Activated T-helper 9 cell treated with anti-CD3 and anti-CD28 coated beads, Interleukin-2, amount 50 U/mL, for 16 hours (primary cell): ENCODE measurements around the gene SMG6.
A peak's percentile ranks its signal among the peaks of the same experiment; 100 is the strongest.

Experiments used
- DNase-seq: peaks from one replicate; pipeline ENCODE4 v3.0.0-alpha.2; 2020; ENCODE audit warnings: low read depth

Gene SMG6

GRCh38 chr17:2076087-2076984, 227.2 kb downstream of the SMG6 start:
- no peak for DNase-seq

DNA sequence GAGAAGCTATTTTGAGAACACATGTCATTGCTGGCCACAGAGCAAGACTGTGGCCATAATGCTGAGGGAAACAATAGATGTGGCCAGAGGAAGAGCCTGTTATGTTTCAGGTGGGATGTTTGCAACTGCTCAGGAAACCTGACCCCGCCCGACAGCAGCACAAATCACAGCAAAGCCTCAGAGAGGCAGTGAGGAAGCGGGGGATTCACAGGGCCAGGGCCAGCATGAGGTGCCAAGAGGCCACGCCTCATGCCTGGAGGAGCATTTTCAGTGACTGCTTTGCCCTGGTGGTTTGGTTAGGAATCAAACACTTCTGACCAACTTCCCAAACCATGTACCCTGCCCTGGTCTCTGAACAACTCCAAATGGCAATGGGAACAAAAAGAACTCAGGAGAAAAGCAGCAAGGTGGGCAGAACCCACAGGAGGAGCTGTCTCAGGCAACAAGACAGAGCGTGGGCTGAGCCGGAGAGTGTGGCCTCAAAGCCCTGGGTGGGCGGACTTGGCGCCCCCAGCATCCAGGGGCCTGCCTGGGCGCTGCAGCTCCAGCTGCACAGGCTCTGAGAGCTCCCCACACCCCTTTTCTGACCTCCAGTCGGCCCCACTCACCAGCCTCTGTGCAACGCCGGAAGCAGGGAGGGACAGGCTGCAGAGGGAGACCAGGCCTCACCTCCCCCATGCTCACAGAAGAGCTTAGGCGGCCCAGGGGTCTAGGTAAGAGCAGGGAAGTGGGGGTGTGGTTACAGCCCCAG, 228.1 kb downstream of the SMG6 start:
- no peak for DNase-seq

DNA sequence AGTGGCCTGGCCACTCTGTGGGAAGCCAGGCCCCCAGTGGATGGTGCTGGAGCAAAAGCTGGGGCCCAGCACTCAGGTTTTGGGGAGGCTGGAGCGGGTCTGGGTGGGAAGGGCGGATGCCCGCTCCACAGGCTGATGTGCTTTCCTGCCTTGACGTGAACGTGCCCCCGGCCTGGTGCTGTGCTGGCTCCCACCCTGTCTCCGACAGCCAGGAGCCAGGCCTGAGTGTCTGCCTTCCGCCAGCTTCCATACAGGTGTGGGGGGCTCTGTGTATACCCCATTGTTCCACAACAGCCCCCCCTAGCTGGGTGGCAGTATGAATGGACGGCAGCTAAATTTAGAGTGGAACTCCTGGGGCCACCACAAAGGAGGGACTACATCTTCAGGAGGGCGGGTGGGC, 228.7 kb downstream of the SMG6 start:
- no peak for DNase-seq

DNA sequence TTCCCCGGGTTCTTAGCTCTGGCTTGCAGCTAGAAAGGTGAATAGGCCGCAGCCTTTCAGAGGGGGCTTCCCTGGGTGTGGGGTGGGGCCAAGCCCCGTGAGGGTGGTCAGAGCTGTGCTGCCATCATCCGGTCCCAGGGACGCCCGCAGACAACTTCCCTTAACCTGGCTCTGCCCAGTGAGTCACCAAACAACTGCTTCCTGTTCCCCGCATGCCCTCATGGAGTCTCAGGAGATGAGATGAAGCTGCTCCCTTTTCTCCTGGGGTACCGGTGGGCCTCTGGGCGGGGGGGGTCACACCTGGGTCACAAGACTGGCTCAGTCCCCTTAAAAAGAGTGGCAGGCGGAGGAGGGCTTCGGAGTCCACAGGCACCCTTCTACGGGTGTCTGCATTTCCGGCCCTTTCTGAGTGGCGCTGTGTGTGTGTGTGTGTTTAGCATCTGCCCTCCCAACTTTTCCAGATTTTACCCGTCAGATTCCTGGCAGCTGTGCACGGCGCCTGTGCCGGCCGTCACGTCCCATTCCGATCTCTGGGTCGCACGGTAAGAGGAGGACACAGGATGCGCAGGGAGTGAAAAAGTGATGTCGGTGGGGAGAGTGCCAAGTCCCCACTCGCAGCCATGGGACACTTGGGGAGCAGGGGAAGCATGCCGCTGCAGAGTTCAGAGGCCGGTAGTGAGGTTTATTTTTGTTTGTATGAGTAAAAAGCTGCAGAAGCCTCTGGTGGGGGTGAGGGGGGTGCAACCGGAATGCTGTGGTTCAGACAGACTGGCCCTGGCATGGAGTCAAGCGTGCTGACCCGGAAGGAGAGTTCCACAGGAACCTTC, 231.9 kb downstream of the SMG6 start:
- DNase-seq, result no peak

DNA sequence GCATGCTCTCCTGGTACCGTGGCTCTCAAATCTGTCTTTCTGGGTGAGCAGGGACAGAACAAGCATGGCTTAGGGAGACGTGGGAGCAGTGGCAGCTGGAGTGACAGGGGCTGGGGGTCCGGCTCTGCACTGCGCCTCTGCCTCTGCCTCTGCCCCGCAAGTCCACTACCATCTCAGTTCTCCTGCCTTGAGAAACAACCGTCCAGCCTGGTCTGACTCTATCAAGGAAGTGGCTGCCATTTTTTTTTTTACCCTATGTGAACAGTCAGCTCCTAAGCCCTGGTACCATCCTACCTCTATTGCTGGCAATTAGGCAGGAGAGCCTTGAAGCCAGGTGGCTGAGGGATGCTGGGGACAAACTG, 232.6 kb downstream of the SMG6 start:
- no peak for DNase-seq

DNA sequence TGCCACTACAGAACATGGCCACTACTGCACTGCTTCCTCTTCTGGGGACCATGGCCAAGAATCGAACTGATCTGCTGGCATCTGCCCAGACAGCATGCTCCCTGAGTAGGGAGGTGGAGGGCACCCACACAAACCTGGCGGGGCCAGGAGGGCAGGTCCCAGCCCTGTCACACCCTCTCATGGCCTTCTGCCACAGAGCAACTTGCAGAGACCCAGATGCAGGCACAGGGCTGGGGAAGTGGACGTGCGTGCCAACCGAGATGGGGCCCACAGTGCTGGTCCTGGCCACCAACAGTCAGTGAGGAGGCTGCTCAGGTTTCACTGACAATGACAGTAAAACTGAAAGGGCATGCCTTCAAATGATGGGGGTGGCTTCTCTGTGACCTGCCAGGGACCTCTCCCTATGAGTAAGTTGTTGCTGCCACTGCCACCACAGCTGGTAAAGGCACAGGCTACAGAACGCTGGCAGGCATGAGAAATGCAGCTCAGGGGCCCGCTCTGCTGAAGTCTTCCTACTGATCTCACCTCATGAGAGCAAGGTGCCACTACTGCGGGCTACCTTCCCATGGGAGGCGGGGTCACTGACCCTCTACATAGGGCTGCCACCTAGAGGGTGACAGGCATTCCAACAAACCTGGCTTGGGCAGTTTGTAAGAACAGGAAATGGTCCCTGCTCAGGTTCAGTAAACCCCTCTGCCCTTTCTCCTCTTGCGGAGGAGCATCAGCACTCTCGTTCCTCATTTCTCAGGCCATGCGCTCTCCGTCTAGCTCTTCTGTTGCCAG, 233.2 kb downstream of the SMG6 start:
- peak; percentile 49 for DNase-seq

DNA sequence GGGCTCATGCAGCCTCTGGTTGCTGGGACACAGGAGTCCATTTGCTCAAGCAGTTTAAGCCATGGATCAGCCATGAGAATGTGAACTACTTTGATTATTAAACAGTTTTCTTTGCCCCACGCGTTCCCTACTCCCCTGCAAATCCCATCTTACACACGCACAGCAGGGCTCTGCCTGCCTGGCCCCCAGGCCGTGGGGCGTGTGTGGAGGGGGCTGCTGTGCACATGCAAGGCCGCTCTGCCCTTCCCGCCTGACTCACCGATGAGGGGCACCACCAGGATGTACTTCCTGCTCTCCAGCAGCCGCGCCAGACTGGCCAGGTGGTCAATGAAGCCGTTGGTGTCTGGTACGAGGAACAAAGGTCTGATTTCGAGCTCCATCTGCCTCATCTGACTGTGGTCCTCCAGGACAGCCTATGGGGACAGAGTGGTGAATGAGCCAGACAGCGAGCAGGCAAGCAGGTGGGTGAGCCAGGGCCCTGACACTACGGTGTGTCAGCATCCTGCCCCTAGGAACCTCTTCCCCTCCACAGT, 235.0 kb downstream of the SMG6 start:
- no peak for DNase-seq

DNA sequence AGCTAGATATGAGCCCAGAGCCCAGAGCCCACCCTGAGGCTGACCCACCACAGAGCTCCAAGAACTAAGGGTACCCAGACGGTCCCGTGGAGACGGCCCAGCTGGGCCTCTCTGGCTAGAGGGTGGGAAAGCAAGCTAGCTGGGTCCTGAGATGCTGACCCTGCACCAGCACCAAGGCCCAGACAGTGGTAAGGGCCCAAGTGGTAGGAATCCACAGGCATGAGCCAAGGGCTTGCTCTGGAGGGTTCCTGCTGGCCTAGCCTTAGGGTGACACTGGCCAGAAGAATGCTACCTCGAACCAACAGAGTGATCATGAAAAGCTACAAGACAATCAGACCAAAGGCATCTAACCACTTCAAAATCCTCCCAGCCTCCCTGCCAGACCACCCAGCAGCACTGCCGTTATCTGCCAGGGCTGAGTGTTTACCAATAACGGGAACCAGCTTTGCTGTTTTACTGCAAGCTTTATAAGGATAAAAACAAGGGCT, 235.5 kb downstream of the SMG6 start:
- no peak for DNase-seq

GRCh38 chr17:2067608-2068024, 236.0 kb downstream of the SMG6 start:
- DNase-seq, result no peak

- no peak for DNase-seq
Observed at GRCh38 chr17:2067048-2067561, 236.5 kb downstream of the SMG6 start.

- no peak for DNase-seq
Observed at GRCh38 chr17:2065949-2066400, 237.6 kb downstream of the SMG6 start.

- peak; percentile 41 for DNase-seq
Observed at GRCh38 chr17:2064980-2065785, 238.4 kb downstream of the SMG6 start.

GRCh38 chr17:2064520-2064971, 239.0 kb downstream of the SMG6 start:
- DNase-seq, result no peak

DNA sequence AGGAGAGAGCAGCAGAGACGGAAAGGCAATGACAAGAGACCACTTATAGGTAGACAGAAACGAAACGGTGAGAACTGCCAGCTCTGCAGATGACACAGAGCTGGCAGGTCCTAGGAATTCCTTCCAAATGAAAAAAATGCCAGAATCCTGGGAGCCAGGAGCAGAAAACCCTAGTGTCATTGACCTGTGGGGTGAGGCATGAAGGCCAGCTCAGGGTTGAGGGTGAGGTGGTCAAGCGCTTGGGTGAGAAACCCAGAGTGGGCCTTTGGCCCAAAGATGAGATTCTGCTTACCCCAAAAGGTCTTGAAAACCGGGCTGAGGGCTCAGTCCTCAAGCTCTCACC, 239.5 kb downstream of the SMG6 start:
- DNase-seq, result no peak

GRCh38 chr17:2063261-2064146, 240.1 kb downstream of the SMG6 start:
- no peak for DNase-seq

GRCh38 chr17:2062571-2063183, 240.9 kb downstream of the SMG6 start:
- no peak for DNase-seq

GRCh38 chr17:2061441-2061958, 242.1 kb downstream of the SMG6 start:
- DNase-seq, result no peak
